Common myeloid progenitor, CD34-positive (primary cell): ENCODE data around the gene KHDC4.

ENCODE experiments used
- CTCF ChIA-PET: fragments of 350-600 bp; sonication (Branson Sonifier 250); formaldehyde crosslinking; loops from one replicate; lab custom pipeline; 2021; ENCODE audit warnings: antibody characterized with exemption; lab: Charles Lee
- POLR2A ChIA-PET: fragments of 350-600 bp; sonication (Branson Sonifier 250); formaldehyde crosslinking; loops from one replicate; lab custom pipeline; 2021; ENCODE audit warnings: antibody characterized with exemption; lab: Charles Lee
- DNase-seq, 3 donors: peaks; one replicate each; pipeline versions ENCODE4 v3.0.0 to v3.0.0-alpha.2; 2013
- H3K27ac ChIP-seq, 2 experiments: 1 replicate in 1 of 2; 2 replicates in 1 of 2; pipeline ENCODE4 v1.7.0; 2013; ENCODE audit warnings: inconsistent platforms in 2 of 2, low read length in 2 of 2, mild to moderate bottlenecking in 2 of 2, low read depth in 1 of 2, moderate library complexity in 1 of 2; ENCODE audit not compliant: severe bottlenecking in 2 of 2, insufficient read depth in 1 of 2, poor library complexity in 1 of 2
- H3K27me3 ChIP-seq, 5 experiments: replicated peaks in 2 of 5; 1 replicate in 3 of 5; 2 replicates in 2 of 5; pipeline versions ENCODE4 v1.6.1 to v1.7.0; 2013; ENCODE audit warnings: low read length in 4 of 5, mild to moderate bottlenecking in 2 of 5, moderate library complexity in 2 of 5, inconsistent platforms in 1 of 5; ENCODE audit not compliant: insufficient read depth in 5 of 5, control insufficient read depth in 4 of 5
- H3K36me3 ChIP-seq, 4 experiments: 1 replicate in 2 of 4; 2 replicates in 2 of 4; pipeline versions ENCODE4 v1.6.1 to v1.7.0; 2013; ENCODE audit warnings: low read length in 3 of 4, control low read depth in 1 of 4, mild to moderate bottlenecking in 1 of 4; ENCODE audit not compliant: control insufficient read depth in 4 of 4, insufficient read depth in 4 of 4
- H3K4me1 ChIP-seq, 4 experiments: 1 replicate in 3 of 4; 2 replicates in 1 of 4; pipeline versions ENCODE4 v1.6.1 to v1.7.1; 2013; ENCODE audit warnings: low read length in 3 of 4, mild to moderate bottlenecking in 3 of 4, control low read depth in 1 of 4, inconsistent platforms in 1 of 4, moderate library complexity in 1 of 4; ENCODE audit not compliant: control insufficient read depth in 4 of 4, insufficient read depth in 4 of 4; ENCODE audit errors: control extremely low read depth in 1 of 4
- H3K4me3 ChIP-seq, 7 experiments: 1 replicate in 4 of 7; 2 replicates in 3 of 7; pipeline versions ENCODE4 v1.5.1 to v1.7.0; 2013; ENCODE audit warnings: mild to moderate bottlenecking in 7 of 7, low read length in 6 of 7, moderate library complexity in 6 of 7, inconsistent platforms in 2 of 7, low read depth in 2 of 7, control low read depth in 1 of 7; ENCODE audit not compliant: insufficient read depth in 4 of 7, control insufficient read depth in 1 of 7; ENCODE audit errors: extremely low read depth in 1 of 7
- H3K9me3 ChIP-seq, 5 experiments: 1 replicate in 4 of 5; 2 replicates in 1 of 5; pipeline versions ENCODE4 v1.6.1 to v1.7.1; 2013; ENCODE audit warnings: low read length in 4 of 5, mild to moderate bottlenecking in 2 of 5, inconsistent platforms in 1 of 5, low read depth in 1 of 5, moderate library complexity in 1 of 5; ENCODE audit not compliant: control insufficient read depth in 4 of 5, insufficient read depth in 2 of 5; ENCODE audit errors: control extremely low read depth in 1 of 5
- WGBS: methylation state at CpG from one replicate; pipeline ENCODE4 v1.1.5; 2013; ENCODE audit not compliant: insufficient coverage; 5-methylcytosine and 5-hydroxymethylcytosine counted together

Gene KHDC4

GRCh38 chr1:155912056-155912536 lies 22.1 kb downstream of the KHDC4 start:
- H3K4me3 ChIP-seq = peak overlapping the region in 1 of 7 experiments; percentile 82
- H3K4me1 ChIP-seq = peaks cover 10 to 22% (median 18%) of the 10 kb centered on the region in 4 experiments
- peaks cover 13 to 67% (median 38%) of the 10 kb centered on the region in 4 experiments for H3K36me3 ChIP-seq
- peak overlapping the region; percentile 74 to 87 for H3K27ac ChIP-seq
- ChIA-PET POLR2A (no interaction called here), CTCF (interaction anchor here (0.7 to 1.1 kb wide), 2 partner anchors 76 to 154 kb away, joined by 3 read pairs; no protein-coding TSS in a partner anchor)
- WGBS = 100% methylated on average over 9 of the region's 11 CpGs
- H3K27me3 ChIP-seq = no peaks in the 10 kb centered on the region
- H3K9me3 ChIP-seq = no peaks in the 10 kb centered on the region
- no peak for DNase-seq

- ChIA-PET CTCF (interaction anchor here (0.7 kb wide), 1 partner anchor 75 kb away, joined by 3 read pairs; no protein-coding TSS in a partner anchor), POLR2A (no interaction called here)
- H3K36me3 ChIP-seq = peaks cover 13 to 66% (median 35%) of the 10 kb centered on the region in 4 experiments
- H3K27me3 ChIP-seq = no peaks in the 10 kb centered on the region
- peak; percentile 85 to 88 (median 88) for DNase-seq
- peak within 1 kb of the TSS; percentile 44 to 90 (median 82) for H3K4me3 ChIP-seq
- H3K9me3 ChIP-seq = no peaks in the 10 kb centered on the region
- H3K27ac ChIP-seq = peak within 1 kb of the TSS; percentile 74 to 87
- peaks cover 10 to 22% (median 18%) of the 10 kb centered on the region in 4 experiments for H3K4me1 ChIP-seq
- WGBS = 5% methylated on average over 23 of the region's 34 CpGs
Measured at GRCh38 chr1:155911156-155912055, 22.8 kb downstream of the KHDC4 start, which contains the start of gene RIT1. Gene RIT1 (minus strand): TSS chr1:155911349. CDS start chr1:155910761, 588 bp downstream.

DNA sequence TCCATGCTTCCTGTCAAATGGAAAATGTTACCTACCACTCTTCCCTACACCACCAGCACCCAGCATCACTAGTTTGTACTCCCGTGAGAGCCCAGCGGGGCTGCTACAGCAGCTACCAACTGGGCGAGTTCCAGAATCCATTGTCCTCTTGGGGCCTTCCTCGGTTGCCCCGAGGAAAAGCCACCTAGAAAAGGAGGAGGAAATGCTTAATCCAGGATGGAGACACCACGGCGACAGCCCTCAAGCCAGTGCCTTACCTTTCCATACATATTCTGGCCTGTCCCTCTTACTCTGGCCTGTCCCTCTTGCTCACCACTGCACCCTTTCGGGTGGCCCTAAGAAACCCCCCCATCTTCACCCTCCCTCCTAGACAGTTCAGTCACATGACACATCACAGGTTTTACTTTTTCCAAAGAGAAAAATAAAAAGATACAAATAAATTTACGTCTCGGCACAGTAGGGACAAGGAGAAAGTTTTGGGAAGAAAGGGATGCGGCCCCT lies 23.5 kb downstream of the KHDC4 start:
- 0% methylated on average over 2 of the region's 11 CpGs for WGBS
- Histone ChIP-seq H3K4me3 (peak overlapping the region; percentile 44 to 90 (median 82)), H3K27ac (peak overlapping the region; percentile 74 to 87), H3K9me3 (no peaks in the 10 kb centered on the region), H3K4me1 (peaks cover 10 to 22% (median 18%) of the 10 kb centered on the region in 4 experiments), H3K27me3 (no peaks in the 10 kb centered on the region), H3K36me3 (peaks cover 13 to 62% (median 33%) of the 10 kb centered on the region in 4 experiments)
- peak in 2 of 3 donors; percentile 28 to 44 for DNase-seq
- ChIA-PET CTCF (no interaction called here), POLR2A (interaction anchor here (0.6 to 1.5 kb wide), 2 partner anchors 8 to 53 kb away, joined by 3 to 5 read pairs; partner anchors contain the start of gene GON4L)

- CTCF ChIA-PET = no interaction called here
- H3K4me1 ChIP-seq = peaks cover 10 to 22% (median 18%) of the 10 kb centered on the region in 4 experiments
- peaks cover 14 to 60% (median 32%) of the 10 kb centered on the region in 4 experiments for H3K36me3 ChIP-seq
- H3K9me3 ChIP-seq = no peaks in the 10 kb centered on the region
- peak overlapping the region in 6 of 7 experiments; percentile 74 to 90 (median 82) for H3K4me3 ChIP-seq
- H3K27ac ChIP-seq = peak overlapping the region in 1 of 2 experiments; percentile 87
- POLR2A ChIA-PET = interaction anchor here (0.5 to 1.5 kb wide), 6 partner anchors 9 to 69 kb away, joined by 3 to 5 read pairs (median 3); partner anchors contain the start of genes GON4L and SYT11
- 8% methylated on average over 1 of the region's 4 CpGs for WGBS
- DNase-seq = peak; percentile 76 to 92 (median 90)
- H3K27me3 ChIP-seq = no peaks in the 10 kb centered on the region
Measured at GRCh38 chr1:155909894-155910293, 24.3 kb downstream of the KHDC4 start.

DNA sequence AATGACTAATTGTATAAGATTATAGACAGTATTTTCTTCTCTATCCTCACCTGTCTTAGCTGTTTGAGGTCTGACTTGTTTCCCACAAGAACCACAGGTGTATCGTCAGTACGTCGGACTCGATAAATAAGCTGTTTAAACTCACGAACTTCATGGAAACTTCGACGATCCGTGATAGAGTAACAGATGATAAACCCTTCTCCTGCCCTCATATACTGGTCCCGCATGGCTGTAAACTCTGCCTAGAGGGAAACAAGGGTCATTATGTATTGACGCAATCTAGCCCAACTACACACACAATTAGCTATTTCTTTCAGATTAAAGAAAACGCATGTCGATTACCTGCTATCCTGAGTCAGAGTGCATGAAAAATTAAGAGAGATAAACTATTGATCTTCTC lies 30.0 kb downstream of the KHDC4 start:
- no peak overlapping the region for H3K4me3 ChIP-seq
- no peak overlapping the region for H3K27ac ChIP-seq
- no peaks in the 10 kb centered on the region for H3K9me3 ChIP-seq
- WGBS = 97% methylated on average over 9 of the region's 12 CpGs
- H3K4me1 ChIP-seq = no peaks in the 10 kb centered on the region
- CTCF ChIA-PET = interaction anchor here (1.1 to 1.7 kb wide), 4 partner anchors 9 to 31 kb away, joined by 3 to 9 read pairs (median 5); no protein-coding TSS in a partner anchor
- DNase-seq = no peak
- peaks cover 17 to 79% (median 45%) of the 10 kb centered on the region in 4 experiments for H3K36me3 ChIP-seq
- POLR2A ChIA-PET = interaction anchor here (0.7 to 1.2 kb wide), 3 partner anchors 9 to 14 kb away, joined by 3 to 5 read pairs (median 4); no protein-coding TSS in a partner anchor
- no peaks in the 10 kb centered on the region for H3K27me3 ChIP-seq

- H3K27ac ChIP-seq = no peak overlapping the region
- H3K9me3 ChIP-seq = no peaks in the 10 kb centered on the region
- DNase-seq = peak in 2 of 3 donors; percentile 19 to 46
- WGBS = 100% methylated on average over 1 of the region's 4 CpGs
- CTCF ChIA-PET = no interaction called here
- no peaks in the 10 kb centered on the region for H3K4me1 ChIP-seq
- H3K4me3 ChIP-seq = no peak overlapping the region
- H3K27me3 ChIP-seq = no peaks in the 10 kb centered on the region
- H3K36me3 ChIP-seq = peaks cover 28 to 68% (median 42%) of the 10 kb centered on the region in 4 experiments
- POLR2A ChIA-PET = no interaction called here
Measured at GRCh38 chr1:155900161-155900560, 34.1 kb downstream of the KHDC4 start.
